ENCODE results near the gene KRT86. TPM values are rescaled to one million over a fixed set of nuclear protein-coding genes. Genes with fewer than 3 reads are reported as not detected.

The KRT86 gene
- total RNA-seq, 1 donor from 2014 or later = 1.1 TPM

- peak; percentile 87 for TF ChIP-seq CTCF (IDR thresholded peaks at IDR 0.05)
- Histone ChIP-seq H3K27ac (no peak overlapping the region), H3K27me3 (no peaks in the 10 kb centered on the region), H3K4me3 (no peak overlapping the region), H3K4me1 (no peaks in the 10 kb centered on the region), H3K36me3 (no peaks in the 10 kb centered on the region), H3K9me3 (no peaks in the 10 kb centered on the region)
- ATAC-seq (peak; percentile 96), DNase-seq (peak; percentile 82)
- intact Hi-C loops (cut with DNase I) = loop anchor here (5.0 kb wide), 1 partner anchor 170 kb away; no protein-coding TSS in a partner anchor
Observed at GRCh38 chr12:52327052-52327829, 52.8 kb downstream of the KRT86 start.

DNA sequence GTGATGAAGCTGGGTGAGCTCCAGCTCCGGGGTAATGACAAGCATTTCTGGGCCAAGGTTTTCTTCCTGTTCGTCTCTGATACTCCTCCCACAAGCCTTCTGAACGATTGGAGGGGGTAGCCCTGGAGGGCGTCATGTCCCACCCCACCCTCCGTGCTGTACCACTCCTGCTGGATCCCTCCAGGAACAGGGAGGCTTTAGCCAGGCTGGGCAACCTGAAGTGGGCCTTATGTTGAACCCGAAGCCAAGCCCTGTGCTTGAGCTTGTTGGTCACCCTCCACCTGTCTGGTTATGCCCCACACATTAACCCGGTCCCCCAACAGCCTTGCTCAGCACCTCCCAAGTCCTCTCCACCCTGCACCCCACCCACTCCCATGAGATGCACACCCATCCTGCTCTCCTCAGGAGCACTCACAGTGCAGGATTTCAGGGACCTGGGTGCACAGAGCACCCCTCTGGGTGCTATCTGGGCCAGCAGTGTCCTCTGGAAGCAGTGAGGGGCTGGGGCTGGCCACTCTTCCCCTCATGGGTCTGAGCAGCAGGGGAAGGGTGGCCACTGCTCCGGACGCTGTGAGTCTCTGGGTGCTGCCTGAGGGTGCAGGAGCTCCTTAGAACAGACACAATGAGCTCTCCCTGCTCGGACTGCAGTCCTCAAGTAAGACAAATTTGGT lies 53.5 kb downstream of the KRT86 start:
- Histone ChIP-seq H3K4me1 (no peaks in the 10 kb centered on the region), H3K27ac (no peak overlapping the region), H3K27me3 (no peaks in the 10 kb centered on the region), H3K9me3 (no peaks in the 10 kb centered on the region), H3K4me3 (no peak overlapping the region), H3K36me3 (no peaks in the 10 kb centered on the region)
- ATAC-seq = peak; percentile 12
- TF ChIP-seq CTCF (IDR thresholded peaks at IDR 0.05) = no peak
- intact Hi-C loops (cut with DNase I) = loop anchor here (5.0 kb wide), 1 partner anchor 171 kb away; no protein-coding TSS in a partner anchor
- DNase-seq = no peak

DNA sequence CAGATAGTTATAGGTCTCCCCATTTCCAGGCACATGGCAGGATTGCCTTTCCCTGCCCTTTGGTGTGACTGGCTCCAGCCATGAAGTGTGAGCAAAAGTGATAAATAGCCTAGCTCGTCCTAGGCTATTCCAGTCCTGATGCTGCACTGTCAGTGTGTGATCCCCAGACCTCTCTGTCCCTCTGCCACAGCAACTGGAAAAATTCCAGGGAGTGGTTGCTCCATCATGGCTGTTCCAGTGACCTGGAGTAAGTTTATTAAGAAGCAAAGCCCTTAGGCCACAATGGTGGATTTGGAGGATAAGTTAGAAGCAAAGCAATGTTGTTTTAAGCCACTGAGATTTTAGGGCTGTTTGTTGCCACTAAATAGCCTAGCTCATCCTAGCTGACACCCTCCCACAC lies 56.6 kb downstream of the KRT86 start:
- no peak overlapping the region for H3K4me3 ChIP-seq
- H3K27me3 ChIP-seq = no peaks in the 10 kb centered on the region
- H3K36me3 ChIP-seq = no peaks in the 10 kb centered on the region
- DNase-seq (no peak), ATAC-seq (no peak)
- no peaks in the 10 kb centered on the region for H3K9me3 ChIP-seq
- no peak overlapping the region for H3K27ac ChIP-seq
- intact Hi-C loops (cut with DNase I) = no loop called here
- H3K4me1 ChIP-seq = no peaks in the 10 kb centered on the region
- no peak for TF ChIP-seq CTCF (IDR thresholded peaks at IDR 0.05)

DNA sequence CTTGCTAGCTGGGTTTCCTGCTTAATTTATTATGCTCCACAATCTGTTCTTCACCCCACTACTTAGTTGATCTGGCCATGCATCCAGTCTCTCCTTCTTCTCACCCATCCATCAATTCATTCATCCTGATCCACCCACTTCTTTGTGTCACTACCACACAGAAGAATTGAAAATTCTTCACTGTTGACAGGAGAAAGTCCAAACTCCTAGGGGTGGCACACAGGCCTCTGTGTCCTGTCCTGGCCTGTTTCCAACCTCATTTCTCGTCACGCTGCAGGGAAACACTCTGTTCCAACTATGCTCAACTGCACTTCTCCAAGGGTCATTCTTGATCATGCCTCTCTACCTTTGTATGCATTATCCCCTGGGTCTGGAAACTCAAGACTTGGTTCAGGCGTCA lies 57.4 kb downstream of the KRT86 start:
- Histone ChIP-seq H3K27me3 (no peaks in the 10 kb centered on the region), H3K4me1 (no peaks in the 10 kb centered on the region), H3K4me3 (no peak overlapping the region), H3K27ac (no peak overlapping the region), H3K9me3 (no peaks in the 10 kb centered on the region), H3K36me3 (no peaks in the 10 kb centered on the region)
- DNase-seq (no peak), ATAC-seq (no peak)
- no peak for TF ChIP-seq CTCF (IDR thresholded peaks at IDR 0.05)
- intact Hi-C loops (cut with DNase I) = no loop called here

DNA sequence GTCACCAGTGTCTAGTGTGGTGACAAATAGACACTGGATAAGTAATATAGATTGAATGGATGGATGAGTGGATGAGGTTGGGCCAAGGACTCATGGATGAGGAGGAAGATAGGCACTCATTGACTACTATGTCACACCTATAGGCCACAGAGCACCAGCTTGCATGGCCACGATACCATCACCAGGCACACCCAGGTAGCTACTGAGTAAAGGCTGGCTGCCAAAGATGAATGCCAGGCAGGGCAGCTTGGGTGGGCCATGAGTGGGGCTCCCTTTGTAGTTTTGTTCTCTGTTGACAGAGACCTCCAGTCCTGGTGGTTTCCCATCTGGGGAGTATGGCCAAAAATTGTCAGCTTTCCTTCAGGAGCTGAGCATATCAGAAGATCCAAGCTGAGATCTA lies 57.9 kb downstream of the KRT86 start:
- DNase-seq = no peak
- intact Hi-C loops (cut with DNase I) = no loop called here
- no peaks in the 10 kb centered on the region for H3K9me3 ChIP-seq
- H3K4me3 ChIP-seq = no peak overlapping the region
- H3K27me3 ChIP-seq = no peaks in the 10 kb centered on the region
- no peak overlapping the region for H3K27ac ChIP-seq
- no peaks in the 10 kb centered on the region for H3K36me3 ChIP-seq
- H3K4me1 ChIP-seq = no peaks in the 10 kb centered on the region
- no peak for ATAC-seq
- no peak for TF ChIP-seq CTCF (IDR thresholded peaks at IDR 0.05)
